K562 (cell line): ENCODE measurements around the gene CIB2. TPM values are rescaled to one million over a fixed set of nuclear protein-coding genes. Genes with fewer than 3 reads are reported as not detected.

Experiments used
- CREB3 ChIP-seq: fragments of 450-650 bp; conservative IDR thresholded peaks from 2 replicates; pipeline ENCODE4 v1.6.1; 2016; ENCODE audit warnings: missing genetic modification characterization, low read depth, mild to moderate bottlenecking, missing compliant biosample characterization, moderate library complexity
- CXXC5 ChIP-seq: fragments of 250-450 bp; sonication (Bioruptor Pico); IDR thresholded peaks from 2 replicates; pipeline ENCODE4 v1.8.0; 2022; ENCODE audit warnings: inconsistent platforms, mild to moderate bottlenecking, moderate library complexity
- EGR1 ChIP-seq: fragments of 450-650 bp; conservative IDR thresholded peaks from 2 replicates; pipeline ENCODE4 v1.6.1; 2017; ENCODE audit warnings: mild to moderate bottlenecking
- ESRRA ChIP-seq: fragments of 450-650 bp; IDR thresholded peaks from 2 replicates; pipeline ENCODE4 v1.6.1; 2014; ENCODE audit warnings: low read depth, mild to moderate bottlenecking, moderate library complexity, borderline replicate concordance
- FOXA3 ChIP-seq, 2 experiments: fragments of 450-650 bp in 1 of 2; sonication (generic) in 1 of 2; formaldehyde crosslinking; IDR thresholded peaks in 1 of 2; conservative IDR thresholded peaks in 1 of 2; 2 replicates each; pipeline versions ENCODE4 v1.4.0 to v1.8.0; 2020 to 2022; ENCODE audit warnings: mild to moderate bottlenecking in 2 of 2, missing genetic modification reagents in 1 of 2
- HDAC1 ChIP-seq, 2 experiments: fragments of 450-650 bp; IDR thresholded peaks; 2 replicates each; pipeline ENCODE4 v1.6.1; 2016 to 2017; ENCODE audit warnings: inconsistent platforms in 1 of 2, mild to moderate bottlenecking in 1 of 2, moderate library complexity in 1 of 2
- HMGN3 ChIP-seq: IDR thresholded peaks from 2 replicates; pipeline ENCODE4 v1.6.1; 2011; ENCODE audit warnings: borderline replicate concordance, low read depth, mild to moderate bottlenecking, mixed read lengths, low read length; ENCODE audit not compliant: insufficient read length; ENCODE audit errors: extremely low read depth
- KAT2B ChIP-seq: IDR thresholded peaks from one replicate; pipeline ENCODE4 v1.6.1; 2012; ENCODE audit warnings: low read depth, mild to moderate bottlenecking, control low read depth, inconsistent platforms, low read length, moderate library complexity
- PHF20 ChIP-seq: fragments of 450-650 bp; IDR thresholded peaks from 2 replicates; pipeline ENCODE4 v1.6.1; 2018; ENCODE audit not compliant: partially characterized antibody
- POLR2B ChIP-seq: fragments of 450-650 bp; IDR thresholded peaks from 2 replicates; pipeline ENCODE4 v1.6.1; 2018; ENCODE audit warnings: low read depth; ENCODE audit not compliant: partially characterized antibody
- SIN3B ChIP-seq: fragments of 450-650 bp; IDR thresholded peaks from 2 replicates; pipeline ENCODE4 v1.6.1; 2017; ENCODE audit warnings: low read depth, mild to moderate bottlenecking, moderate library complexity
- SMAD3 ChIP-seq: fragments of 450-650 bp; formaldehyde crosslinking; conservative IDR thresholded peaks from 2 replicates; pipeline ENCODE4 v1.4.0; 2020; ENCODE audit warnings: mild to moderate bottlenecking
- TGIF2 ChIP-seq: sonication (generic); formaldehyde crosslinking; IDR thresholded peaks from 2 replicates; pipeline ENCODE4 v1.8.1; 2022; ENCODE audit warnings: mild to moderate bottlenecking, missing genetic modification reagents, moderate library complexity
- ZBTB40 ChIP-seq, 2 experiments: fragments of 450-650 bp in 1 of 2; sonication (generic) in 1 of 2; formaldehyde crosslinking in 1 of 2; IDR thresholded peaks; 2 replicates each; pipeline versions ENCODE4 v1.7.1 to v1.9.0; 2016 to 2022; ENCODE audit warnings: inconsistent platforms in 1 of 2, mild to moderate bottlenecking in 1 of 2, missing genetic modification reagents in 1 of 2
- ZBTB9 ChIP-seq: fragments of 450-650 bp; formaldehyde crosslinking; IDR thresholded peaks from 2 replicates; pipeline ENCODE4 v1.4.0; 2020; ENCODE audit warnings: mild to moderate bottlenecking, moderate library complexity
- polyA plus RNA-seq, 8 experiments: library from polyadenylated mRNA; depleted of rRNA in 4 of 8; stranded (reverse) in 5 of 8; unstranded in 3 of 8; fragments of >200 nt; fragmentation: Nextera tagmentation in 2 of 8; fragmentation: Illumina TruSeq in 1 of 8; extraction: Ambion mirVana in 2 of 8; extraction: Trizol in 1 of 8; gene quantifications; 2 replicates each; pipeline versions ENCODE4 v1.2.1 to v1.2.3, GENCODE V29; 2011 to 2014; ENCODE audit warnings: inconsistent platforms in 1 of 8, missing spikeins in 1 of 8
- total RNA-seq, 7 experiments: library from RNA; depleted of rRNA in 6 of 7; stranded (reverse); fragments of >200 nt in 6 of 7; fragmentation: Illumina TruSeq in 2 of 7; extraction: Trizol in 2 of 7; gene quantifications; 2 replicates each; pipeline versions ENCODE4 v1.2.1 to v1.2.3, GENCODE V29; 2011 to 2021; ENCODE audit warnings: low replicate concordance in 1 of 7

The CIB2 gene
- total and polyA plus RNA-seq, 9 of the 15 experiments (the other 6 are each of a cell fraction or from before 2014, with no cell fraction given): 1.5 to 37.4 (median 19.4) TPM

GRCh38 chr15:78131295-78132061, at the start of gene CIB2 (continued):
- TF ChIP-seq ZBTB40 (IDR thresholded peaks at IDR 0.05): peak; percentile 63
- TF ChIP-seq ZBTB40 (CRISPR knock-in tag; IDR thresholded peaks at IDR 0.05): no peak
- peak; percentile 77 for TF ChIP-seq PHF20
- peak; percentile 64 for TF ChIP-seq POLR2B
- peak; percentile 83 for TF ChIP-seq EGR1
- TF ChIP-seq KAT2B: no peak
- peak in 1 of 2 experiments; percentile 55; a peak in 2 of 4 replicates for TF ChIP-seq FOXA3 (CRISPR knock-in tag; conservative IDR thresholded peaks at IDR 0.05 in 1 of 2, IDR thresholded peaks at IDR 0.05 in 1 of 2)
- peak; percentile 82 for TF ChIP-seq CXXC5 (CRISPR knock-in tag)
- peak in 1 of 2 experiments; percentile 52; a peak in 1 of 4 replicates for TF ChIP-seq HDAC1 (IDR thresholded peaks at IDR 0.05)
- TF ChIP-seq HMGN3: peak; percentile 77
- peak; percentile 63 for TF ChIP-seq SIN3B
- 0 out of 2 replicates have a peak, but pooled peaks have one; percentile 39 for TF ChIP-seq TGIF2
- peak; percentile 59; the same call in 1 of the 2 replicates for TF ChIP-seq ZBTB9 (CRISPR knock-in tag)
- TF ChIP-seq ESRRA: 0 out of 2 replicates have a peak, but pooled peaks have one; percentile 35
- no peak for TF ChIP-seq CREB3 (tag)
- 0 out of 2 replicates have a peak, but pooled peaks have one; percentile 30 for TF ChIP-seq SMAD3 (CRISPR knock-in tag)
